ENCODE measurements around the gene WDR4.
"Not testable (repeated sequence)": the region's sequence is repeated elsewhere in the genome, so short reads cannot be mapped to it uniquely, and the experiment has no call there.

WDR4 gene

DNA sequence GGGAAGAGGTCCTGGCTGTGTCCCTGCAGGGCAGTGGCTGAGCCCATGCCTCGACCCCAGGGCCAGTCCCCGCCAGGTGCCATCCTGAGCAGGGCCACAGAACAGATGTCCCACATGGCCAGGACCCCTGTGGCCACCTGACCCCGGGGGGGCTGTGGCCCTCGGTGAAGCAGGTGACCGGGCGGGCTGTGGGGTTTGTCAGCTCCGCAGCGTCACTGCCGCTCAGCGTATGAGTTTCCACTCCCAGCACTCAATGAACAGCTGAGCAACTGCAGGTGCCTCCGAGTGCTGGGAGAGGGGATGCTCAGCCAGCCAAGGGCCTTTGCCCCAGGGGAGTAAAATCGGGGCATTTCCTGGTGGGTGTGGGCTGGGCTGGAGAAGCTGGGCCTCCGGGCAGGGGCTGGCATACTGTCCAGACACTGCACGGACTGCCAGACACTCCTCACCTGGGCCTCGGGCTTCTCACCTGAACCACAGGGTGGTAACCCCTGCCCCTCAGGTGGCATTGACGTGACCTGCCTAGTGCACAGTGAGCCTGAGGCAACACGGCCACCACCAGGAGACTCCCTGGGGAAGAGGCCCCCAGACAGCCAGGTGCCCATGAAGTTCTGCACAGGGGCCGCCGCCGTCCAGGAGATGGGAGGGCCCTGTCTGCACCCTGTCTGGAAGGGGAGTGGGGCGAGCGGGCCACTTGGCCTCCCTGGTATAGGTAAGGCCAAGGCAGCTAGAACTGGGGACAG lies 37.3 kb downstream of the WDR4 start:
- in situ Hi-C loops (cut with MboI; ENCODE audit: low sequenced_read_pairs): not testable (repeated sequence)

DNA sequence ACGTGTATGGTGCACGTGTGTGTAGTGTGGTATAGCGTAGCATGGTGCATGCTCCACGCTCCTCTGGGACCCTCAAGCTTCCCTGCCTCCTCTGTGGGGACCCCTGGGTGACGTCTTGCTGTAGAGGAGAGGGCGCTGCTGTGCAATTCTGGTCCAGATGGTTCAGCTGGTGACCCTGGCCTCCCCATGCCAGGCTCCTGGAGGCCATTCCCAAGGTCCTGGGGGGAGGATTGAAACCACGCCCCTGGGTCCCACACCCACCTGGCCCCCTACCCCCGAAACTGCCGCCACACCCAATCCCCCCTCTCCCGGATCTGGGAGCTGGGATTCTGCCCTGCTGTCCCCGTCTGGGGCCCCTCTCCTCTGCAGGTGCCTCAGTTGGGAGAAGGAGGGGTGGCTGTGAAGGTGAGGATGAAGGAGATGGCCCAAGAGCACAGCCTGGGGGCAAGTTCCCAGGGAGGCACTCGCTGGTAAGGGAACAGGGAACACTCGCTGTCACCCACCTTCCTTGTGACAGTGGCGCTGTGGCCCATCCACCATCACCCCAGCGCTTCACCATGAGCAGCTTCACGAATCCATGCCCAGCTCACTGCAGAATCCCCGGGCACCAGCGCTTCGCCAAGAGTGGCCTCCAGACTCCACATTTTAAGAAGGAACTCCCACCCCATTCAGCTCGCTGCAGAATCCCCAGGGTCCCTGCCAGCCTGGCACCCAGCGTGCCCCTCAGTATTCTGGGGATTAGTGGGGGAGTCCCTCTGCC lies 38.0 kb downstream of the WDR4 start:
- in situ Hi-C loops (cut with MboI; ENCODE audit: low sequenced_read_pairs): no loop called here

DNA sequence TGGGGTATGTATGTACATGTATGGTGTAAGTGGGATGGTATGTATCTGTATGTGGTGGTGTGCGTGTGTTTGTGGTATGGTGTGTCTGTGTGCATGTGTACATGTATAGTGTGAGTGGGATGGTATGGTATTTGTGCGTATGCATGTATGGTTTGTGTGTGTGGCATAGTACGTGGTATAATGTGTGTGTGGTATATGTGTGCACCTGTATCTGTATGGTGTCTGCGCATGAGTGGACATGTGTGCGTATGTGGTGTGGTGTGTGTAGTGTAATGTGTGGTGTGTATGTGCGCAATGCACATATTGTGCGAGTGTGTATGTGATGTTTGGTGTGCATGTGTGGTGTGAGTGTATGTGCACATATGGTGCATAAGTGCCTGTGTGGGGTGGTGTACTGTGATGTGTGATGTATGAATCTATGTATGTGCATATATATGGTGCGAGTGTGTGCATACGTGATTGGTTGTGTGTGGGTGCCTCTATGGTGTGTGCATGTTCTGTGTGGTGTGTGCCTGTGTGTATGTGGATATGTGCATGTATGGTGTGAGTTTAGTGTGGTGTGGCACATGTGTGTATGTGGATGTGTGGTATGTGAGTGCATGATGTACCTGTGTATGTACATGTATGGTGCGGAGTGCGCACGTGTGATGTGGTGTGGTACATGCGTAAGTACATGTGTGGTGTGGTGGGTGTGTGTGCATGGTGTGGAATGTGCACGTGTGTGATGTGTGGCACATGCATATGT lies 38.8 kb downstream of the WDR4 start:
- in situ Hi-C loops (cut with MboI; ENCODE audit: low sequenced_read_pairs): no loop called here

DNA sequence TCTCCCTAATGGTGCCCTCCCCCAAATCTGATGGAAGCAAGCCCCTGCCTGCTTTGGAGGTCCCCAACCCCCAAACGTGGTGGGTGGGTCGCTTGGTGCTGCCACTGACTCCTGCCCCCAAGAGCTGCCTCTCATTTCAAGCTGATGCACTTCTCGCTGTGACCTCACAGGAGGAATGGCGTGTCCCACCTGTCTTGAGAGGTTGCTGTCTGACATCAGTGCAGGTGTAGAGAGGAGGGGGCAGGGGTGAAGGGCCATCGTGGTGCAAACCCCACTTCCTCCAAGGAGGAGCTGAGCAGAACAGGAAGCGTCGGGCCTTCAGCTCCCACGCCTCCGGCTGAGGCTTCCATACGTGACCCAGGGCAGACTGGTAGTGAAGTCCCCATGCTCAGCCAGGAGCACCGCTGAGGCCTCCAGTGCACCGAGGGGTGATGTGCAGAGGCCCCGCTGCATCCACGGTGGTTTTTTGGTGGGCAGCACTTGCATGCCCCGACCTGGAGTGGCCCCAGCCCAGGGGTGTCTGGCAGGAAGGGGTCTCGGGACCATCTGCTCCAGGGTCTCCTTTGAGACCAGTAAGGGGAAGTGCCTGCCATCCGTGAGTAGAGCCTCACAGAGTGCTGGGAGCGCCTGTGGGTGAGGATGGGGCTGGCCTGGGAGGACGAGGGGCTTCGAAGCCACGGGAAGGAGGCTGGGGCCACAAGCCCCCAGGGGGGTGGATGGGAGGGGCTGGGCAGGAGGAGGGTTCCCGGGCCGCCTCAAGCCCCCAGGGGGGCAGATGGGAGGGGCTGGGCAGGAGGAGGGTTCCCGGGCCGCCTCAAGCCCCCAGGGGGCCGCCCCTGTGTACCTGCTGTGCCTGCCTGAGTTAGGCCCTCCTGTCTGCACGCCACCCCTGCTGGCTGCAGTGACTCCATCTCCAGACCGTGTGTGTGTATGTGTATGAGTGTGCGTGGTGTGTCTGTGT lies 39.8 kb downstream of the WDR4 start:
- in situ Hi-C loops (cut with MboI; ENCODE audit: low sequenced_read_pairs): loop anchor here (10.0 kb wide), 1 partner anchor 265 kb away; no protein-coding TSS in a partner anchor

DNA sequence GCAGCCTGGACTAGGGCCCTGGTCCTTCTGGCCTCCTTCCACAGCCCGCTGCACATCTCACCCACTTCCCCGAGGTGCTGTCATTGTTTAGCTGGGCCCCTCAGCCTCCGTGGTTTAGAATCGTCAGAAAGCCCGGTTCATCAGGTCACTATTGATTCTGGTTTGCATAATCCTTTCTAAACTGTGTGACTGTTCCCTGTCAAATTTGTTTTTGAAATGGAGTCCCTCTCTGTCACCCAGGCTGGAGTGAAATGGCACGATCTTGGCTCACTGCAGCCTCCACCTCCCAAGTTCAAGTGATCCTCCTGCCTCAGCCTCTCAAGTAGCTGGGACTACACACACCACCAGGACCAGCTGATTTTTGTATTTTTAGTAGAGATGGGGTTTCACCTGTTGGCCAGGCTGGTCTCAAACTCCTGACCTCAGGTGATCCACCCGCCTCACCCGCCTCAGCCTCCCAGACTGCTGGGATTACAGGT lies 41.1 kb downstream of the WDR4 start:
- in situ Hi-C loops (cut with MboI; ENCODE audit: low sequenced_read_pairs): loop anchor here (10.0 kb wide), 1 partner anchor 263 kb away; no protein-coding TSS in a partner anchor

DNA sequence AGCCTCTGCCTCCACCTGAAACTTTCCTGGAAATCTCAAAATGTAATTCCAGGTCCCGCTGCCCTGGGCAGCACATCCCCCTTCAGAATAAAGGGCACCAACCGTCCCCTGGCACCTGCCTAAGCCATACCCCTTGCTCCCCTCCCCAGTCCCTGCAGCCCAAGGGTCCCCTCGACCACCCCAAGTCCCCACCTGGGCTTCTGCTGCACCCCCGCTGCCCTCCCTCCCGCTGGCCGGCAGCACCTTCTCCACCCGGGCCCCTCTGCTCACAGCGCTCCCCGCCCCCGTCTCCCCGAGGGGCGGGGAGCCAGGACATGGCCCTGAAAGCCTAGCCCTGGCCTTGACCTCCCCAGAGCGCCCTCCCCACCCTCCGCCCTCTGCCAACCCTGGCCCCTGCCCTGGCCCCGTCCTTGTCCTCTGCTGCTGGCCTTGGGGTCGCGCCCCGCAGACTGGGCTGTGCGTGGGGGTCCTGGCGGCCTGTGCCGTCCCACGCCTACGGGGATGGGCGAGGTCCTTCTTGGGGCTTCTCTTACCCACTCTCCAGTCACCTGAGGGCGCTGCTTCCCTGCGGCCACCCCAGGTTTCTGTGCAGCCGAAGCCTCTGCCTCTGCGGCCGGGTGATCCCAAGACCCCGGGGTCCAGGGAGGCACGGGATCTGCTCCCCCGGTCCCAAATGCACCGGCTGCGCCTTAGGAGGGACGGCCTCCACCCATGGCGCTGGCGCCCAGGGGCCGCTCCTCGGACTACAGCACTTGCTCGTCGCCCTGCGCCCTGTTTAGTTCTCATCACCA lies 41.7 kb downstream of the WDR4 start:
- in situ Hi-C loops (cut with MboI; ENCODE audit: low sequenced_read_pairs): loop anchor here (10.0 kb wide), 1 partner anchor 263 kb away; no protein-coding TSS in a partner anchor

DNA sequence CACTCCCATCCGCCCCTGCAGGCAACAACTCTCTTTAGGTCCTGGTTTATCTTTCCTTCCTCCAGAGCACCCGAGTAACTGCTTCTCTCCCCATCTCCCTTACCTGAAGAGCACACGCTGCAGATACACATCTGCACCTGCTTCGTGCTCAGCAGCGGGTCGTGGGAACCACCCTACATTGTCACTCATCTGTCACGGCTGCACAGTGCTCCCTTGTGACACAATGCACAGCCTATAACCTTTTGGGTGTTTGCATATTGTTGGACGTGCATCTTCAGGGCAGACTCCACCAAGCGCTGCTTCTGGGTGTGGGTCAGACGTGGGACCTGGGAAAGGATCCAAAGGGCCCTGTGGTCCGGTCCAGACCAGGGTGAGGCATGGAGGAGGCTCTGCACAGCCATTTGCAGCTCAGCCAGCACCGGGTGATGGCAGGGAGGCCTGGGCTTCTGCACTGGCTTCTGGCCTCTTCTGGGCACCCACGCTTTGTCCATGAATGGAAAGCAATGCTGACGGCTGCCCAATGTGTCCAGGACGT lies 42.5 kb downstream of the WDR4 start:
- in situ Hi-C loops (cut with MboI; ENCODE audit: low sequenced_read_pairs): loop anchor here (10.0 kb wide), 1 partner anchor 262 kb away; no protein-coding TSS in a partner anchor

DNA sequence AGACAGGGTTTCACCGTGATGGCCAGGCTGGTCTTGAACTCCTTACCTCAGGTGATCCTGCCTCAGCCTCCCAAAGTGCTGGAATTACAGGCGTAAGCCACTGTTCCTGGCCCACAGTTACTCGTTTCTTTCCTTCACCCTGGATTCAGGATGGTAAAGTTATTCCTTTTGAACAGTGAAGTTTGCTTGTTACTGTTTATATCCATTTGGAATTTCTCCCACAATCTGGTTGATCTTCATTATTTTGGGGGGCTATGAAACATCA lies 43.0 kb downstream of the WDR4 start:
- in situ Hi-C loops (cut with MboI; ENCODE audit: low sequenced_read_pairs): loop anchor here (10.0 kb wide), 1 partner anchor 262 kb away; no protein-coding TSS in a partner anchor

DNA sequence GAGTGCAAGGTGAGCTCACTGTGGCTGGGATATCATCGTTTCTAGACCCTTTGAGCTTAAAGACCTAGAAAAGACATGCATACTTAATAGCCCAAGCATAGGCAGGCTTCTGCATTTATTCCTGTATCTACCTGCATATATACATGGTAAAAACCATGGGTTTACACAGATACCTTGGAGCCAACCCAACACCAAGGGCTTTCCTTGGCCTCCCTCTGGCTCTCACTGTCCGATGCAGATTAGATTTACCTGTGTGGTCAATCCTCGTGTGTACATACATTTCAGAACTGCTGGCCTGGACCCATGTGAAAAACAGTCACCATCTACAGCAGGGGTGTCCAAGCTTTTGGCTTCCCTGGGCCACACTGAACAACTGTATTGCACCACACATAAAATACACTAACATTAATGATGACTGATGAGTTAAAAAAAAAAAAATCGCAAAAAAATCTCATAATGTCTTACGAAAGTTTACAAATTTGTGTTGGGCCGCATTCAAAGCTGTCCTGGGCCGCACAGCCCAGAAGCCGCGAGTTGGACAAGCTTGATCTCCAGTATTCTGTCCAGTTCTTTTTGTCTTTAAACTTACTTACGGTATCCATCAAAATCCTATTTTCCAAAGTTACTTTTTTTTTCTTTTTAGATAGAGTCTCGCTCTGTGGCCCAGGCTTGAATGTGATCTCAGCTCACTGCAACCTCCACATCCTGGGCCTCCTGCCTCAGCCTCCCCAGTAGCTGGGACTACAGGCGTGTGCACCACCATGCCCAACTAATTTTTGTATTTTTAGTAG lies 43.5 kb downstream of the WDR4 start:
- in situ Hi-C loops (cut with MboI; ENCODE audit: low sequenced_read_pairs): loop anchor here (10.0 kb wide), 1 partner anchor 261 kb away; no protein-coding TSS in a partner anchor

DNA sequence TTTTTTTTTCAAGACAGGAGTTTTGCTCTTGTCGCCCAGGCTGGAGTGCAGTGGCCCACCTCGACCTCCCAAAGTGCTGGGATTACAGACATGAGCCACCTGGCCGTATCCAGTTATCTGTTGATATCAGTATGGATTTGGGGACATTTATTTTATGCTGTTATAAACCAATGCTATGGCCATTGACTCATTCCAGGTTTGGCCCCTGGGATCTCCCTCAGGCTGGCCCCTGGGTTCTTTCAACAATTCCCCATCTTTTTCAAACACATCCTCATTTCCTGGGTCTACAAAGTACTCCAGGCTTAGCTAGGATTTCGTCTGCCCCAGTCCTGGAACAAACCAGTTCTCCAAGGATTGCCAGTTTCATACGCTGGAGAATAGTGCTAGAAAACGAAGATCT lies 44.1 kb downstream of the WDR4 start:
- in situ Hi-C loops (cut with MboI; ENCODE audit: low sequenced_read_pairs): loop anchor here (10.0 kb wide), 1 partner anchor 260 kb away; no protein-coding TSS in a partner anchor

DNA sequence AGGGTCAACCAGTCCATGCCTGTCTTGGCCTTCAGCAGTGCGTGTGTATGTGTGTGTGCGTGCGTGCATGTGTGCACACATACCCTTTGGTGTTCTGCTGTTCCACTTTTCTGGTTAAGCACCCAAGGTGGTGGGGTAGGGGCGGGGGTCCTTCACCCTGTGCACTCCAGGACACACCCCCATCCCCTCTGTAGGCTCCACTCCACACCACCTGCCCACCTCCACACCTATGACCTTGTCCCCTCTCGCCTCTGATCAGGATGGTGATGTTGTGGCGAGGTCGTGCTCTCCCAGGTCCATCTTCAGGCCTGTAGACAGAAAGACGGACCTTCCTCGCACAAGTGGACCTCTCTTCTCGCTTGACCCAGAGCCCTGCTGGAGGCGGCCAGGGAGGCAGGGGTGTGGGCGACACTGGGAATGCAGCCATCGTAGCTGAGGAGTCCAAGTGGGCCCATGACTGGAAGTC lies 44.6 kb downstream of the WDR4 start:
- in situ Hi-C loops (cut with MboI; ENCODE audit: low sequenced_read_pairs): loop anchor here (10.0 kb wide), 1 partner anchor 260 kb away; no protein-coding TSS in a partner anchor

DNA sequence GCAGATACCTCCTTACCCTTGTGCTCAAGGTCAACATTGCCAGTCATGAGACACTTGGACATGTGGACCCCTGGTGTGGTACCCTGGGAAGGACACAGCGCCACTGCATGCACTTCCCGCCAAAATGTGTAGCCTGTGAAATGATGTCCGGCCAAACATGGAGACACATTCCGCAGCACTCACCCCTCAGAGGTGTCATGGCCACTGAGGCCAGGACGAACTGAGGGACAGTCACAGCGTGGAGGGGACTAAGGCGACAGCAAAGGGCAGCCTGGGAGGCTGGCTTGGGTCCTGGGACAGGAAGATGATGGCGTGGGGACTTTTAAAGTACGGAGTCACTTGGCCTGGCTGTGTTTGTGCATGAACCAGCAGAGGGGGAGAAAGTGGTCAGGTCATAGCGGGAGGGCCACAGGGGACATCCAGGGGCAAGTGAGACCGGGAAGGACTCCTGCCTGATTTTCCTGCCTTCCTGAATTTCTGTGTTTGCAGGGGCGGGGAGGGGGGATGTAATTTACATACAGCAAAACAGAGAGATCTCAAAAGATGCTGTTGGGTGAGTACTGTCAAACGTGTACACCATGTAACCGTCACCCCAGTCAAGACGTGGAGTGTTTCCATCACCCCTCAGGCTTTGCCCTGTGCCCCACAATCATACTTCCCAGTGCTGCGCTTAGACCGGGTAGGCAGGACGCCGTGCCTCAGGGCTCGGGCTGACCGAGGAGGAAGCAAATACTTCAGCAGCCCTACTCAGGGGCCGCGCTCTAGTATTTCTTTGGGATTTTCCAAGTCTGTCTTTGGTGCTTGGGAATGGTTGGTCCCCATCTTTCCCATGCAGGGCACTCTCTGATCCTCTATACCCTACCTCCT lies 45.2 kb downstream of the WDR4 start:
- in situ Hi-C loops (cut with MboI; ENCODE audit: low sequenced_read_pairs): loop anchor here (10.0 kb wide), 1 partner anchor 259 kb away; no protein-coding TSS in a partner anchor

DNA sequence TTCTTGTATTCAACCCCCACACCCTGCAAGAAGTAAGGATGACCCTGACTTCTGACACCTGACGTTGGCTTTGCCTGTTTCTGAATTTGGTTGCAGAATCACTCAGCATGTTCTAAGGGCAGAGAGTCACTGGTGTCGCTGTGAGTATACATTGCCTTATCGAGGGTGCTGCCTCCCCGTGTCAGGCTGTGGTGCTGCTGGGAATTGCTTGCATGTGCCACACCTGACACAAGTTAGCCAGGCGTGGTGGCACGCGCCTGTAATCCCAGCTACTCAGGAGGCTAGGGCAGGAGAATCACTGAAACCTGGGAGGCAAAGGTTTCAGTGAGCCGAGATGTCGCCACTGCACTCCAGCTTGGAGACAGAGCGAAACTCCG lies 45.9 kb downstream of the WDR4 start:
- in situ Hi-C loops (cut with MboI; ENCODE audit: low sequenced_read_pairs): loop anchor here (10.0 kb wide), 1 partner anchor 259 kb away; no protein-coding TSS in a partner anchor

DNA sequence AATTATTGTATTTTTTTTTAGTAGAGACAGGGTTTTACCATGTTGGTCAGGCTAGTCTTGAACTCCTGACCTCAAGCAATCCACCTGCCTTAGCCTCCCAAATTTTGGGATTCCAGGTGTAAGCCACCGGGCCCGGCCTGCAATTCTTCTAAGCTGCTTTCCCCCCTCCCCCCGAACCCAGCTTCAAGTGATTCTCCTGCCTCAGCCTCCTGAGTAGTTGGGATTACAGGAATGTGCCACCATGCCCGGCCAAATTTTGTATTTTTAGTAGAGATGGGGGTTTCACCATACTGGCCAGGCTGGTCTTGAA lies 47.1 kb downstream of the WDR4 start:
- in situ Hi-C loops (cut with MboI; ENCODE audit: low sequenced_read_pairs): loop anchor here (10.0 kb wide), 1 partner anchor 257 kb away; no protein-coding TSS in a partner anchor

DNA sequence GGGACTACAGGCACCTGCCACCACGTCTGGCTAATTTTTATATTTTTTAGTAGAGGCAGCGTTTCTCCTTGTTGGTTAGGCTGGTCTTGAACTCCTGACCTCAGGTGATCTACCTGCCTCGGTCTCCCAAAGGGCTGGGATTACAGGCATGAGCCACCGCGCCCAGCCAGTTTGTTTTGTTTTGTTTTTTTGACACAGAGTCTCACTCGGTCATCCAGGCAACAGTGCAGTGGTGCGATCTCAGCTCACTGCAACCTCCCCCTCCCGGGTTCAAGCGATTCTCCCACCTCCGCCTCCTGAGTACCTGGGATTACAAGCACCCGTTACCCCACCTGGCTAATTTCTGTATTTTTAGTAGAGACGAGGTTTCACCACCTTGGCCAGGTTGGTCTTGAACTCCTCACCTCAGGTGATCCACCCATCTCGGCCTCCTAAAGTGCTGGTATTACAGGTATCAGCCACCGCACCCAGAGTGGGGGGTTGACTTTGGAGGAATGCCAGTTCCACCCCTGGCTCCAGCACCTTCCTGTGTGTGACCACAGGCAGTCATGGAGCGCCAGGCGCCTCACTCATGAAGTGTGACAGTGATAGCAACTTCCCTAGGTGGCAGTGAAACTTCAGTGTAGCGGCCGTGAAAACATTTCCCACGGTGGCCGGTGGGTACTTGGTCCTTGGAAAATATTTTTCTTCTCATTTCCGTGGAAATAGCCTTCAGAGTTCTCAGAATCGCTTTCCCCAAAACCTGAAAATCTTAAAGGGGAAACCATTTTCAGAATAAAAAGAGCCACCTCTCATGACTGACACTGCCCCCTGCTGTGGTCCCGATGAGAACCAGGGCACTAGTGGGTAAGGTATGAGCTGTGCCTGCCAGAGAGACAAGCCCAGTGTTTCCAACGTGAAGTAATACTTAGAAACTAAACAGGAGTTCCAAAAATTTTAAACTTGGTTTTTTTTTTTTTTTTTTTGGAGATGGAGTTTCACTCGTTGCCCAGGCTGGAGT lies 48.6 kb downstream of the WDR4 start:
- in situ Hi-C loops (cut with MboI; ENCODE audit: low sequenced_read_pairs): loop anchor here (10.0 kb wide), 1 partner anchor 256 kb away; no protein-coding TSS in a partner anchor

DNA sequence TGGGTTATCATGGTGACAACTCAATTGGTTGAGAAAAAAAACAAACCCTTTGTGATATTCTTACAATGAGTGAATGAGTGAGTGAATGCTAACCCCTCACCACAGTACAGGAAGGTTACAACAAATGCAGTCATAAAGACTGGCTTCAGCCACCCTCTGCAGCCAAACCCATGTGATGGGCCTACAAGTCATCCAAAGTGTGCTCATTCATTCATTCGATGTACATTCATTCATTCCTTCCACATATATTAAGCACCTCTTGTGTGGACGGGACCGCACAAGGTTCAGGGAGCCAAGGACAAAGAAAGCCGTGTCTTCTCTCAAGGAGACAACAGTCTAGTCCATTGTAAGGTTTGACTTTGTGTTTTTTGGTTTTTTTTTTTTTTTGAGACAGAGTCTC lies 49.4 kb downstream of the WDR4 start:
- in situ Hi-C loops (cut with MboI; ENCODE audit: low sequenced_read_pairs): loop anchor here (10.0 kb wide), 1 partner anchor 255 kb away; no protein-coding TSS in a partner anchor

Measured in HL-60/S4 treated with retinoic acid at 250 ng/mL for 4 days and 3 days (cell line).